ENCODE measurements around the gene MAPK11.
"Not testable (repeated sequence)": the region's sequence is repeated elsewhere in the genome, so short reads cannot be mapped to it uniquely, and the experiment has no call there.

The MAPK11 gene

GRCh38 chr22:50275181-50276055 lies 5.2 kb upstream of the MAPK11 start:
- no peak for TF ChIP-seq CTCF (IDR thresholded peaks at IDR 0.05; ENCODE audit: control extremely low read depth, extremely low read depth, low read depth, missing control alignments)
- DNase-seq (ENCODE audit: extremely low spot score) = no peak
- ChIA-PET POLR2A (no interaction called here), CTCF (interaction anchor here (0.8 to 6.6 kb wide), 19 partner anchors 11 to 346 kb away, joined by 3 to 96 read pairs (median 8); partner anchors contain the start of genes DENND6B, HDAC10, MAPK12 and PLXNB2)

GRCh38 chr22:50274771-50275170 lies 4.6 kb upstream of the MAPK11 start:
- POLR2A ChIA-PET = no interaction called here
- no peak for DNase-seq (ENCODE audit: extremely low spot score)
- no peak for TF ChIP-seq CTCF (IDR thresholded peaks at IDR 0.05; ENCODE audit: control extremely low read depth, extremely low read depth, low read depth, missing control alignments)
- CTCF ChIA-PET = interaction anchor here (1.2 to 6.6 kb wide), 7 partner anchors 10 to 67 kb away, joined by 3 to 96 read pairs (median 65); partner anchors contain the start of genes DENND6B and MAPK12

GRCh38 chr22:50274311-50274710 lies 4.1 kb upstream of the MAPK11 start:
- DNase-seq (ENCODE audit: extremely low spot score) = peak; percentile 64
- peak; percentile 37 for TF ChIP-seq CTCF (IDR thresholded peaks at IDR 0.05; ENCODE audit: control extremely low read depth, extremely low read depth, low read depth, missing control alignments)
- ChIA-PET POLR2A (no interaction called here), CTCF (interaction anchor here (1.8 to 6.6 kb wide), 4 partner anchors 20 to 67 kb away, joined by 5 to 96 read pairs (median 66); partner anchors contain the start of gene DENND6B)

- DNase-seq (ENCODE audit: extremely low spot score); POLR2A ChIA-PET: not testable (repeated sequence)
- CTCF ChIA-PET = interaction anchor here (0.9 to 6.6 kb wide), 8 partner anchors 20 to 68 kb away, joined by 3 to 68 read pairs (median 4); partner anchors contain the start of gene DENND6B
Observed at GRCh38 chr22:50273781-50274180, 3.6 kb upstream of the MAPK11 start.

- CTCF ChIA-PET = interaction anchor here (0.9 to 6.6 kb wide), 9 partner anchors 21 to 289 kb away, joined by 3 to 68 read pairs (median 3); partner anchors contain the start of genes DENND6B and SYCE3
- DNase-seq (ENCODE audit: extremely low spot score); POLR2A ChIA-PET: not testable (repeated sequence)
Observed at GRCh38 chr22:50273352-50273751, 3.2 kb upstream of the MAPK11 start.

GRCh38 chr22:50272044-50272802 lies 2.0 kb upstream of the MAPK11 start:
- TF ChIP-seq CTCF (IDR thresholded peaks at IDR 0.05; ENCODE audit: control extremely low read depth, extremely low read depth, low read depth, missing control alignments) = no peak
- ChIA-PET CTCF (interaction anchor here (0.7 to 6.6 kb wide), 11 partner anchors 8 to 290 kb away, joined by 3 to 68 read pairs (median 4); partner anchors contain the start of genes DENND6B, HDAC10, MAPK12 and SYCE3), POLR2A (no interaction called here)
- no peak for DNase-seq (ENCODE audit: extremely low spot score)

- CTCF ChIA-PET = interaction anchor here (0.8 to 6.6 kb wide), 9 partner anchors 11 to 82 kb away, joined by 3 to 65 read pairs (median 5); partner anchors contain the start of genes DENND6B and MAPK12
Observed at GRCh38 chr22:50271519-50271970, 1.4 kb upstream of the MAPK11 start.

More at GRCh38 chr22:50271519-50271970, 1.4 kb upstream of the MAPK11 start:
- peak; percentile 86 for DNase-seq (ENCODE audit: extremely low spot score)
- POLR2A ChIA-PET = interaction anchor here (0.6 kb wide), 1 partner anchor 124 kb away, joined by 6 read pairs; no protein-coding TSS in a partner anchor
- peak; percentile 30 for TF ChIP-seq CTCF (IDR thresholded peaks at IDR 0.05; ENCODE audit: control extremely low read depth, extremely low read depth, low read depth, missing control alignments)

All from GM10248 (cell line).